AML-193 (cell line): ENCODE measurements around the gene ATXN10.
"Not testable (repeated sequence)": the region's sequence is repeated elsewhere in the genome, so short reads cannot be mapped to it uniquely, and the experiment has no call there.

Experiments
- DNase-seq, 2 experiments: peaks; one replicate each; lab custom pipeline; 2025; lab: John Stamatoyannopoulos, UW

The ATXN10 gene, protein sequence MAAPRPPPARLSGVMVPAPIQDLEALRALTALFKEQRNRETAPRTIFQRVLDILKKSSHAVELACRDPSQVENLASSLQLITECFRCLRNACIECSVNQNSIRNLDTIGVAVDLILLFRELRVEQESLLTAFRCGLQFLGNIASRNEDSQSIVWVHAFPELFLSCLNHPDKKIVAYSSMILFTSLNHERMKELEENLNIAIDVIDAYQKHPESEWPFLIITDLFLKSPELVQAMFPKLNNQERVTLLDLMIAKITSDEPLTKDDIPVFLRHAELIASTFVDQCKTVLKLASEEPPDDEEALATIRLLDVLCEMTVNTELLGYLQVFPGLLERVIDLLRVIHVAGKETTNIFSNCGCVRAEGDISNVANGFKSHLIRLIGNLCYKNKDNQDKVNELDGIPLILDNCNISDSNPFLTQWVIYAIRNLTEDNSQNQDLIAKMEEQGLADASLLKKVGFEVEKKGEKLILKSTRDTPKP

DNA sequence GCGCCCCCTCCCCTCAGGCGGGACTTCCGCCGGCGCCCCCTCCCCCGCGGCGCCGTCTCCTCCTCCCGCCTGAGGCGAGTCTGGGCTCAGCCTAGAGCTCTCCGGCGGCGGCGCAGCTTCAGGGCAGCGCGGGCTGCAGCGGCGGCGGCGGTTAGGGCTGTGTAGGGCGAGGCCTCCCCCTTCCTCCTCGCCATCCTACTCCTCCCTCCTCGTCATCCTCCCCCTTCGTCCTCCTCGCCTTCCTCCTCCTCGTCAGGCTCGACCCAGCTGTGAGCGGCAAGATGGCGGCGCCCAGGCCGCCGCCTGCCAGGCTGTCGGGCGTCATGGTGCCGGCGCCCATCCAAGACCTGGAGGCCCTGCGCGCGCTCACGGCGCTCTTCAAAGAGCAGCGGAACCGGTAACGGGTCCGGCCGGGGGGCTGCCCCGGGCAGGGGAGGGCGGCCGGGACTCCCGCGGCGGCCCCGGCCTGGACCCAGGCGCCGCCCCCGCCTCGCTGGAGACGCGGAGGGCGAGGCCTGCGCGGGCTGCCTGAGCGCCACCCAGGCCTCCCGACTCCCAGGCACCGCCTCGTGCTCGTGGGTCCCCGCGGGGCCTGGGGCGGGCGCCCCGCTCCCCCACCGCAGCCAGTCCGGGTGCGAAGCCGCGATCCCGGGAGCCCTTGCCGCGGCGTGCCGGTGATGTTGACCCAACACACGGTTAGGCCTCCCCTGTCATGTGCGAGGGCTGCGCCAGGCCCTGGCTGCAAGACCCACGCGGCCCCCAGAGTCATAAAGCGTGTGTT is at the start of gene ATXN10:
Gene ATXN10 (plus strand): TSS at position 52 of the 781 bp plus-strand sequence. CDS start 230 bp downstream, at position 282.
- peak; percentile 53 to 58 for DNase-seq

DNA sequence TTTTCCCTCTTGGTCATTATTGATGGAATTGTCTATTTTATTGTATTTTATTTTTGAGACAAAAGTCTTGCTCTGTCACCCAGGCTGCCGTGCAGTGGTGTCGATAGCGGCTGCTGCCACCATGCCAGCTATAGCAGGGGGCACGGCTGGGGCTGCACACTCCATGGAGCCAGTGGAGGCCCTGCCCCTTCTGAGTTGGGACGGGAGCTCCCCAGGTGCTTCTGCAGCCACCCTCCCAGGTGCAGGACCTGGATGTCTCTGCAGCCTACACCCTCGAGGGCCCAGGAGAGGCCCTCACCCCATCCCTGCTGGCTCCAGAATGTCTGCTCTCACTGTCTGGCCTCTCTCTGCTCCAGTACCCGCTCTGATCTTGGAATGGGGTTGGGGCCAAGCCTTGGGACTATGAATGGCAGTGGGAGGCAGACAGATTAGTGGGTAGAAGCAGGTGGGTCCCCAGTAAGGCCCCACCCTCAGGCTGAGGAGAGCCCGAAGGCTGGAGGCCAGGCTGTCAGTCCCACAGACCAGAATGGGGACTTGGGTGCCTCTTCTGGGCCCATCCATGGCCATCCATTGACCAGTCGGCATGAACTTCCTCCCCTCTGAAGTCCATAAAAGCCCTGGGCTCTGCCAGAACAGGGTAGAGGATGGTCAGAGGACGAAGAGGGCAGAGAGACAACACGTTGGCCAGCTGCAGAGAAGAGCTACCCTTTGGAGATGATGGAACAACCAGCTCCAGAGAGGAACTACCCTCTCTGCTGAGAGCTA is 49.6 kb upstream of the ATXN10 start:
- no peak for DNase-seq

DNA sequence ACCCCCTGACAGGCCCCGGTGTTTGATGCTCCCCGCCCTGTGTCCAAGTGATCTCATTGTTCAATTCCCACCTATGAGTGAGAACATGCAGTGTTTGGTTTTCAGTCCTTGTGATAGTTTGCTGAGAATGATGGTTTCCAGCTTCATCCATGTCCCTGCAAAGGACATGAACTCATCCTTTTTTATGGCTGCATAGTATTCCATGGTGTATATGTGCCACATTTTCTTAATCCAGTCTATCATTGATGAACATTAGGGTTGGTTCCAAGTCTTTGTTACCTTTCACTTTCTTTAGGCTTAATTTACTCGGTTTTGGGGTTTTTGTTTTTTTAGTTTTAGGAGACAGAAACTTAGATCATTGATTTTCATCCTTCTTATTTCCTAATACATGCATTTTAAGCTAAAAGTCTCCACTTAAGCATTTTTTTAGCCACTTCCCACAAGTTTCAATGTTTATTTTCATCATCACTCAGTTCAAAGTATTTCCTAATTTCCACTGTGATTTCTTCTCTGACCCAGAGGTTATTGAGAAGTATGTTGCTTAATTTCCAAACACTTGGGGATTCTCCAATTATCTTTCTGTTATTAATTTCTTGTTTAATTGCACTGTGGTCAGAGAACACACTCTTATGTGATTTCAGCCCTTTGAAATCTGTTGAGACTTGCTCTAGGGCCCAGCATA is 48.0 kb upstream of the ATXN10 start:
- DNase-seq, result not testable (repeated sequence)

DNA sequence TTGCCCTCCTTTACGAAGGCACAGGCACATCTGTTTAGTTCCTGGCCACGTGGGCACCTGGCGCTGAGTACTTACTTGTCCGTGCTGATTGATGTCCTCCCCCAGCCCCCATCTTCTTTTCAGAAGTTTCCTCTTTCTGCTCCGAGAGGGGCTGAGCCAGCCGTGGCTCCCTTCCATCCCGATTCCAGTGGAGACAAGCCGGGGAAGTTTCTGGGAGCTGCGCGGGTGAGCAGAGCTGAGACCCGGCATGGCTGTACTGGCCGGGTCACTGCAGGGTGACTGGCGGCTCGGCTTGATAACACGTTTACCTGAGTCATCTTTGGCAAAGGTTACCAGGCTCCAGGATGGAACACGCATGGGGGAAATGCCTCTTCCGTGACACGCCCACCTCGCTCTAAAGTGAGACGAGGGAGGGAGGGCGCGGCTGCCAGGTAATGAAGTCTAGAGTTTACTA is 45.4 kb upstream of the ATXN10 start:
- DNase-seq, result no peak

DNA sequence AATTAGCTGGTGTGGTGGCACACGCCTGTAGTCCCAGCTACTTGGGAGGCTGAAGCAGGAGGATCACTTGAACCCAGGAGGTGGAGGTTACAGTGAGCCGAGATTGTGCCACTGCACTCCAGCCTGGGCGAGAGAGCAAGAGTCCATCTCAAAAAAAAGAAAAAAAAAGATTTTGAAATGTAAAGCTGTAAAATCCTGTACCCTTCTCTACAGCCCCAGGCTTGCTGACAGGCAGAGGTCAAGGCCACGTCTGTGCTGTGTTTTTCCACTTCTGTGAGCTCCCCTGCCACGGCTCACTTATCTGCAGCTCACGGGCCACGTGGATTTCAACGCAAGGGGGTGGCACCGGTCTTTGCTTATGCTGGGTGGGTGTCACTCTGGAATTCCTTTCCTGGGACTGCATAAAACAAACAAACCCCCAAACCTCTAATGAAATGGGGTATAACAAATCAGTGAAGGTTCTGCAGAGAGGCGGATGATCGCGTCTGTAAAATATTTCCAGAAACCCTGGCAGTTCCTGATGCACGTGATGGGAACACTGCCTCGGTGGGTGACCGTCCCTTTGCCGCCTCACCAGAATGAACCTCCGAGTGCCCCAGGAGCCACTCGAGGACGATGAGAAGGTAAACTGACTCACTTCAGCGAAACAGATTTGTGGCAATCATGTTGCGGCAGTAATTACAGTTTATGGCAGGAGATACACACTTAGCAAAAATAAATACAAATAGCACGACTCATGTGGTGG is 44.0 kb upstream of the ATXN10 start:
- DNase-seq, result no peak

DNA sequence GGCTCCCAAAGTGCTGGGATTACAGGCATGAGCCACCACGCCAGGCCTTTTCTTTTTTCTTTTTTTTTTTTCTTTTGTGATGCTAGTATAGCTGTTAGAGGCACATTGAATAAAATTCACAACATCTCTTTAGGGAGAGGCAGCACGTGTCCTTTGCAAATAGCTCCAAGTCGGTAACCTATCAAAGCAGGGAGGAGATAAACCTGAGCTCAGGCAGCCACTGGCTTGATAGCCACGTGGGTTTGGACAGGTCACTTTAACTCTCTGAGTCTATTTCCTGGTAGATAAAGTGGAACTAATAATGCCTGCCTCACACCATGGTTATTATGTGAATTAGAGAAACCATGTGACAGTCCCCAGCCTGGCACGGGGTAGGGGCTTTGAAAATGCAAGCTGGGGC is 43.1 kb upstream of the ATXN10 start:
- DNase-seq, result no peak

DNA sequence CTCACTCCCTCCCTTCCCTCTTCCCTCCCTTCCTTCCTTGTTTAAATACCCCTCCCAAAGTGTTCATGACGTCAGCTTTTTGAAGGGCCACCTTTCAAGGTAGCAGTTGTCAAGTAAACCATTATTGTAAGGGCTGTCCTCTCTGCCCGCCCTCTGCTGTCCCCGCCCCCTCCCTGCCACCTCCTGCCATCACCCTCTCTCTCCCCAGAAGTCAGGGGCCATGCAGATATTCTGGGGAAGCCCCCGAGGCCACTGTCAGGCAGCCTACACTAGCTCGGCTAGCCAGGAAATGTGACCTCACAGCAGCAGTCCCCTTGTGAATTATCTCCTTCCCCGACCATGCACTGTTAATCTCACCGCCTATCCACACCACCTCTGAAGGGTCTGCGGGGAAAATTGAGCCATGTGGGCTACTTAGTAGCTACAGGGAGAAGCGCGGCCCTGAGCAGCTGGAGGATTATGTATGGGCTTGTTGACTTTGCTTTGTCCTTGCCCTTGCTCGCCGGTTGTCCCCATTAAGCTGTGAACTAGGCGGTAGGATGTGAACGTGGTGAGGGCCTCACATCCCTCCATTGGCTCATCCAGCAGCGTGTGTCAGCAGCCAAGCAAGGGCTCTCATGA is 42.1 kb upstream of the ATXN10 start:
- no peak for DNase-seq

DNA sequence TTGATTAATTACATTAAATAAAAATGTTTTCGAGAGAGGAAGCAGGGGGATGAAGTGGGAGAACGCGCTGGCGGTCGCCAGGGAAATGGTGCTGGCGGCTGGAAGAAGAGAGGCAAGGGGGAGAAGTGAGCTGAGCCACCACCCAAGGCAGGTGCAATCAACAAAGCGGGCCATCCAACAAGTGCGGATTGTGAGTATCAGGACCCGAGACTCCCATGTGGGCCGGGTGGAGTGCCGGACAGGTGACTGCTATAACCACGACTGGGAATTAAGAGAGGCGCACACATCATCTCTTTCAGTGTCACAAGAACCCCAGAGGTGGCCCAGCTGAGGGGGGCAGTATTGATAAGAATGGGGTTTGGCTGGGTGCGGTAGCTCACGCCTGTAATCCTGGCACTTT is 41.2 kb upstream of the ATXN10 start:
- no peak for DNase-seq

DNA sequence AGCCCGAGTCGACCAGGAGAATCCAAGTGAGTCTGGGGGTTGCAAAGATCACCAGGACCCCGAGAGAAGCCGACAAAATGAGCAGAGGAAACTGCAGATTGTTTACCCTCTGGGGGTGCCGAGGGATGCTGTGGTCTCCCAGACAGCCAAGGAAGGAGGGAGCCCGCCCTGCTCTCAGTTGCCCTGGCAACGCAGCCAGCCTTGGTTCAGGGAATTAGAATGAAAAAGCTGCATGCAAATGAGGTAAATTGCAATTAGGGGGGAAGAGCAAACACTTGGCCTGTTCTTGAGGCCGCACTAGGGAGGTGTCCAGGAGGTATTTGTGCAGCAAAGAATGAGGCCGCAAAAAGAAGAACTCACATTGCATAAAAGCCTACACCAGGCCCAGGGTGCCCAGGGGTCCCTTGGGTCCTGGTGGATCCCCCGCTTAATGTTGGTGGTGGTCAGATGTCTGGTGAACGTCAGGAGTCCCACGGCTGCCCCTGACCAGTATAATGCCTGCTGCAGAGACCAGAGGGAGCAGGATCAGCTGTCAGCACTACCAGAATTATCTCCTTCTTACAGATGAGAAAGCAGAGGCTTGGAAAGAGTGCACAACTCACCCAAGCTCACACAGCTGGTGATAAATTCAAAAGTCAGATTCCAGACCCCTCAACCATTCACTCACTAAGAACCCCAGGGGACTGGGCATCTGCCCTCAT is 40.3 kb upstream of the ATXN10 start:
- DNase-seq, result no peak

DNA sequence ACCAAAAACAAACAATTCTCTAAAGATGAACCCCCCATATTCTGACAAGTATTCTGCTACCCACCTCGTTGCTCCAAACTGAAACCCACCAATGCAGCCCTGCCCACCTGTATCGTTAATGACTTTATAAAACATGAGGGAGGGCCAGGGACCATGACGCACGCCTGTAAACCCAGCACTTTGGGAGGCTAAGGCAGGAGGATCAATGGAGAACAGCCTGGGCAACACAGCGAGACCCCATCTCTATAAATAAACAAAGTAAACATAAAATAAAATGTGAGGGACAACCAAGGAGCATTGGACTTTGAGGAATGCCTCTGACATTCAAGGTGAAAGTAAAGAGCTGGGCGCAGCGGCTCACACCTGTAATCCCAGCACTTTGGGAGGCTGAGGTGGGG is 39.8 kb upstream of the ATXN10 start:
- DNase-seq, result no peak

DNA sequence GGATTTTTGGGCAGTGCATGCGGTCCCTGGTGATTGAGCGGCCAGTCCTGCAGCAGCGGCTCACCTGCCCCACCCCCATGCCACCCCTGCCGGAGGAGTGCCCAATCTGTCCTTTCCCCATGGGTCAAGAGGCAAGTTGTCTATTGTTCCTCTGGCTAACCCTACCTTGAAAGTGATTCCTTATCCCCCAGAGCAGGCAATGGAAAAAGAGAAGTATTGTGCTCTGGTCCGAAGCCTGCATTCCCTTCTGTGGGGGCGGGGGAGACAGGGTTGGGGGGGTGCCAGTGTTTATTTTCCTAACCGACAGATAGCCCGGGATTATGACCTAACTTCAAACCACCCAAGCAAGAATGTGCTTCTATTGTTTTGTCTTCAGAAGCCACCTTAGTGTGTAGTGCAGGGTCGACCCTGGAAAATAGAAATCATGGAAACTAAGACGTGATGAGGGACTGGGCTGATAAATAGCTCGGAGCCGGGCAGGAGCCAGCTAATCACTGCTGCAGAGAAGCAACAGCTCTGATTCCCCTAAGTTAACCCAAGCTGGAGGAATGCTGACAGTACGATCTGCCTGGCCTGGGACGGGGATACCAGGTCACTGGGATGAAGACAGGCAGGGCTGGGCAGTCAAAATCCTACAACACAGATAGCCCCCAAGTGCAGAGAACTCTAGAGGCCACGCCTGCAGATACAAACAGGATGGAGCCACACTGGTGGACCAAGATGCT is 38.7 kb upstream of the ATXN10 start:
- DNase-seq, result no peak

DNA sequence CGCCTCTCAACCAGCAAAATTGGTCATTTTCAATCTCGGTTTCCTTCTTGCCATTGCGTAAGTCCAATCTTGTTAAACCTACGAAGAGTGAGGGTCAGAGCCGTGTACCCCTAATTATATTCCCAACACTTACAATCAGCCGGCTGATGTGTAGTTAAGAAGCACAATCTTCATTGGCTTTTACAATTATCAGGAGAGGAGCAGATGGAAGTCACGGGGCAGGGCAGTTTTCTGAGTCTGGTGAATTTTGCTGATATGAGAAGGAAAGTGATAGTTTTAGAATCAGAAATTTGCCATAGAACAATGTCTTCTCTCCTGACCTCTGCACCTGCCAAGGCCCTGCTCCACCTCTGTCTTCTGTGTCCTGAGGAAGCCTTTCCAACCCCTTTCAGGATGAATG is 35.0 kb upstream of the ATXN10 start:
- DNase-seq, result no peak

DNA sequence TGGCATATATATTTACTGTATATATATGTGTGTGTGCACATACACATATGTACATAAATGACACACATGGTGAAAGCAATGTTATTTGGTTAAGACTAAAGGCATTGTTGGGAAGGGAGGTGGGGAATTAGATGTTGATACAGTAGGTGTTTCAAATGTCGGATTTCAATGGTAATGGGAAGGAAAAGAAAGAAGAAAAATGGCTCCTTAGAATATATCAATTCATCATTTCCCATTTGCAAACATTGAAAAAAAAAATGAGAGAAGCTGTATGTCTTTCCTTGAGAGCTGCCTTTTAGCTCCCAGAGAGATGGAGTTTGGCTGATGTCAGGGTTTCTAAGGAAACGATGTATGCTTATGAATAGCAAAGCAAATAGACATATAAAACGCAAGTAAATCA is 33.4 kb upstream of the ATXN10 start:
- DNase-seq, result no peak

DNA sequence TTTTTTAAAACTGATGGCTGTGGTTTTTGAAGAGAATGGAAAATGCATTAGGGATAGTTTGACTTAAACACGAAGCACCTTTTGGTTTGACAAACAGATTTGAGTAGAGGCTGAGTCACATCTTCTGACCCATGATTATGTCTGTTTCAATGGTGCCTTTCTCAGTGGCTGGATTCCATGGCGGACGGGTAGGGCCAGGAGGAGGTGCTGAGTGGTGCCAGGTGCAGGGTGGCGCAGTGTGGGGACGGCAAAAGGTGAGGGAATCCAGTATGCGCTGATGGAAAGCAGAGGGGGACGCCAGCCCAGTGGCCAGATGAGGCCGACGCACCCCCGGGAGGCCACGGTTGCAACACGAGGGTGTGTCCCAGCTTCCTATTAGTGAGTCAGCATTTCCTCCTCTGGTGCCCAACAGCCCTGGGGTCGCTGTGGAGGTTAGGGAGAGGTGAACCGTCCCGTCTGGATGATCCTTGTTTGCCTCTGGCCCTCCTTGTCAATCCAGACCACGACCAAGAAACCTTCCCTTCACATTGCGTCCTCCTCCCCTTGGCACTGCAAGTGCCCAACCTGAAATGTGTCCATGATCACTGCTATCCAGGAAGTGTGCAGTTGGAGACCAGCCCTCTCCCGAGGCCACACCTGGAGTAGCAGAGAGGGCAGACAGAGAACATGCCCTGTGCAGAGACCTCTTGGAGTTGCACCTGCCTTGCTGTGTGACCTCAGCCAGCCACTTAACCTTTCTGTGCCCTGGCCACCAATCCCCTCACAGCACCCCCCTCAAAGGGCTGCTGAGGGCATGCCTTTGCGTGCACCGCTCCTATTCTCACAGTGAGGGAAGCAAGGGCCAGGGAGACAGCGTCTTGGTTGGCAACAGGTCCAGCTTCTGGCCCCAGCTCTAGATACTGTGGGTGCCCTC is 32.5 kb upstream of the ATXN10 start:
- peak; percentile 24 to 63 for DNase-seq

DNA sequence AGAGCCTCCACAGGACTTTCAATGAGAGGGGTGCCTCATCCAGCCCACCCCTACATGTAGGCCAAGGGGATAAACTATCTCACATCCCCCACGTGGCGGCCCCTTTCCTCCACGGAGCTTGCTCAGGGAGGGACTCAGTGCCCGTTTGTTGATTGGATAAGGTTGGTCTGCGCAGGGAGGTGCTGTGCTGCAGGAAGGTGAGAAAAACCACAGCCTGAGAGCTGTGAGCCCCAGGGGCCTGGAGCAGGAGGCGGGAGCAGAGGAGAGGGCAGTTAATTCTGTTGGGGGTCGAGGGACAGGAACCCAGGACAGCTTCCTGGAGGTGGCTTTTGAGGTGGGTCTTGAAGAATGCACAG is 31.9 kb upstream of the ATXN10 start:
- DNase-seq, result no peak

DNA sequence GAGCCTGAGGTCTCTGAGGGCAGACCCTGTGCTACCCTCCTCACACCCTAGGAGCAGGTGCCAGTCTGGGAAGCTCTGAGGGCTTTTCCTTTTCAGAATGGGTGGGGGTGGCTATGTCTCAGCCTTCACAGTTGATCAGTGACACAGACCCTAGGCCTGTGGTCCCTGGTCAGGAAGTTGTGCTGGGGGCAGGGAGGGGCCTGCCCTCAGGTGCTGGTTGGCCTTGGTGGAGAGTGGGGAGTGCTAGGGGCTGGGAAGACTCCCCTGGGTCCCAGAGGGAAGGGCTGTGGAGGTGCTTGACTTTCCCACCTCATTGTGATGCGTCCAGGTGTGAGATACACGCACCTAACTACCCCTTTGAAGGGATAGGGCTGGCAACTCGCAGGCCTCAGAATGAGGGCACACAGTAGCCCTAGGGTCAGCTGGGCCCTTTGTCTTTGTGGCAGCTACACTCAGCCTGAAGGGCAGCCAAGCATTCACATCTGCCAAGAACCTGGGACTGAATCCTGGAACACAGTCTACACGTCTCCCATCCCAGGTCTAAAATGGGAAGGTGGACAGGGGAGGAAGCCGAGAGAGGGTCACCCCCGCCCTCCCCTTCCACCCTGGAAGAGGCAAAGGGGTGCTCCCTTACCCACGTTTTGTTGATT is 31.2 kb upstream of the ATXN10 start:
- no peak for DNase-seq

DNA sequence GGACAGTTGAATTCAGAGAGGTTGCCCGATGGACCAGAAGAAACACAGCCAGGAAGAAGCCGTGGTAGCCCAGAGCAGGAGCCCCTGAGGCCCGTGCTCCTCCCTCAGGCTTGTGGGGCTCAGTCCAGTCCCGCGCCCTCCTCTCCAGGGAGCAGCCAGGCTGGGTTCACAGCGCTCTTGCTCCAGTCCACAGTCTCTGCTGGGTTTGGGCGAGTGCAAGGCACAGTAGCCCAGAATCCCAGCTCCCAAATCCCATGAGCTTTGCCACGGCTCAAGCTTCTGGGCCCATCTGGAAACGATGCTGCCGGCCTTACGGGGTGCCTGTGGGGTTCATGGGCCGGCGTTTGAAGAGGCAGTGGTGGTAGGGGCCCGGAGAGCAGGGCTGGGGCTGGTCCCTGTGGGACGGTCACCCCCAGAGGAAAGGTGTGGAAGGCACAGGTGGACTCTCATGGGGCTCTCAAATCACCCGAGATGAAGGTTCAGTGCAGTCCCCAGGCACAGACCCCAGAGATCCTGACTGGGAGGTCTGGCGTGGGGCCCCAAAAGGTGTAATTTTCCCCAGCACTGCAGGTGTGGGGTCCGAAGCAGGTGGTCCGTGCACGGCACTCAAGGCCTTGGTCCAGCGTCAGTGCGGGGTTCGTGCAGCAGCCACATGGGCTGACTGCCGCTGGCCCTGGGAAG is 30.6 kb upstream of the ATXN10 start:
- DNase-seq, result no peak
